GM21515 (cell line): ENCODE data around the gene SMCO2.
"Not testable (repeated sequence)": the region's sequence is repeated elsewhere in the genome, so short reads cannot be mapped to it uniquely, and the experiment has no call there.

Source experiments
- ATAC-seq: cut with Tn5 transposase; IDR thresholded peaks from one replicate; pipeline ENCODE4 v1.9.1; 2021; ENCODE audit not compliant: unreplicated experiment

SMCO2 gene

GRCh38 chr12:27523642-27524493, 77.3 kb downstream of the SMCO2 start, which contains the start of gene PPFIBP1:
PPFIBP1 (plus strand) TSS chr12:27524206; CDS start chr12:27633397, 109,191 bp downstream.
- peak; percentile 96 for ATAC-seq

GRCh38 chr12:27524494-27524835, 77.9 kb downstream of the SMCO2 start:
- no peak for ATAC-seq

- ATAC-seq = no peak
Observed at GRCh38 chr12:27524839-27525753, 78.6 kb downstream of the SMCO2 start.

GRCh38 chr12:27527512-27527911, 81.0 kb downstream of the SMCO2 start:
- no peak for ATAC-seq

- ATAC-seq = no peak
Observed at GRCh38 chr12:27528788-27529187, 82.3 kb downstream of the SMCO2 start.

GRCh38 chr12:27530157-27530922, 83.8 kb downstream of the SMCO2 start:
- ATAC-seq = no peak

GRCh38 chr12:27531896-27532295, 85.4 kb downstream of the SMCO2 start:
- ATAC-seq = no peak

- peak; percentile 45 for ATAC-seq
Observed at GRCh38 chr12:27534060-27534764, 87.7 kb downstream of the SMCO2 start.

- ATAC-seq = peak; percentile 8
Observed at GRCh38 chr12:27534765-27535161, 88.2 kb downstream of the SMCO2 start.

GRCh38 chr12:27535318-27535717, 88.8 kb downstream of the SMCO2 start:
- no peak for ATAC-seq

- ATAC-seq = no peak
Observed at GRCh38 chr12:27537855-27538675, 91.5 kb downstream of the SMCO2 start.

- no peak for ATAC-seq
Observed at GRCh38 chr12:27539191-27539631, 92.7 kb downstream of the SMCO2 start.

GRCh38 chr12:27541031-27541719, 94.6 kb downstream of the SMCO2 start:
- ATAC-seq = no peak

GRCh38 chr12:27542628-27543027, 96.1 kb downstream of the SMCO2 start:
- ATAC-seq = no peak

- not testable (repeated sequence) for ATAC-seq
Observed at GRCh38 chr12:27544858-27545257, 98.3 kb downstream of the SMCO2 start.

- ATAC-seq = no peak
Observed at GRCh38 chr12:27545665-27546064, 99.1 kb downstream of the SMCO2 start.

- ATAC-seq = no peak
Observed at GRCh38 chr12:27547592-27547991, 101.1 kb downstream of the SMCO2 start.

GRCh38 chr12:27548301-27549199, 102.0 kb downstream of the SMCO2 start:
- no peak for ATAC-seq
